Bronchial epithelial cell (primary cell): ENCODE data around the gene CILP. TPM values are rescaled to one million over a fixed set of nuclear protein-coding genes. Genes with fewer than 3 reads are reported as not detected.

ENCODE experiments used
- DNase-seq: peaks from one replicate; pipeline ENCODE4 v3.0.0-alpha.2; 2010; ENCODE audit warnings: low read depth
- FAIRE-seq: peaks from 2 replicates; lab custom pipeline; 2011; peaks lifted over from hg19 to GRCh38; lab: Jason Lieb, UNC
- H3K27me3 ChIP-seq: 2 replicates; pipeline ENCODE4 v1.5.1; 2011; ENCODE audit warnings: low read length; ENCODE audit not compliant: control insufficient read depth, insufficient read depth
- H3K36me3 ChIP-seq: 2 replicates; pipeline ENCODE4 v1.5.1; 2011; ENCODE audit warnings: low read length; ENCODE audit not compliant: control insufficient read depth, insufficient read depth
- H3K4me3 ChIP-seq: 2 replicates; pipeline ENCODE4 v1.5.1; 2011; ENCODE audit warnings: mild to moderate bottlenecking, low read depth, low read length, control low read depth
- total RNA-seq: library from RNA; depleted of rRNA; stranded (reverse); fragments of >200 nt; gene quantifications from 2 replicates; pipeline ENCODE4 v1.2.1, GENCODE V29; 2014
- TF ChIP-seq, protein P1 (sequence below): IDR thresholded peaks from 2 replicates; pipeline ENCODE4 v1.5.1; 2011; ENCODE audit warnings: mild to moderate bottlenecking, moderate library complexity, low read length, control low read depth, inconsistent platforms; ENCODE audit not compliant: insufficient read depth, severe bottlenecking

Gene CILP
- total RNA-seq, 1 donor from 2014 or later: under 0.01 TPM

DNA sequence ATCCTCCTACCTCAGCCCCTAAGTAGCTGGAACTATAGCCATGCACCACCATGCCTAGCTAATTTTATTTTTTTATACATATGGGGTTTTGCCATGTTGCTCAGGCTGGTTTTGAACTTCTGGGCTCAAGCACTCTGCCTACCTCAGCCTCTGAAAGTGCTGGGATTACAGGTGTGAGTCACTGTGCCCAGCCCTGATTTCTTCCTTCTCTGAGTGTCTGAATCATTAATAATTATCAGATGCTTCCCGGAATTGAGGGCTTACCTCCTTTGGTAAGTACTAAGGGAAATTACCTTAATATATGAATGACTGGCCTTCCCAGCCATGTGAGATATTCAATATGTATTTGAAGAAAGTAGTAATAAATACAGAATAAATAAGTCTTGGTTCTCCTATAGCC lies 33.4 kb downstream of the CILP start:
- DNase-seq (peak; percentile 90), FAIRE-seq (no peak)
- TF ChIP-seq, protein P1, sequence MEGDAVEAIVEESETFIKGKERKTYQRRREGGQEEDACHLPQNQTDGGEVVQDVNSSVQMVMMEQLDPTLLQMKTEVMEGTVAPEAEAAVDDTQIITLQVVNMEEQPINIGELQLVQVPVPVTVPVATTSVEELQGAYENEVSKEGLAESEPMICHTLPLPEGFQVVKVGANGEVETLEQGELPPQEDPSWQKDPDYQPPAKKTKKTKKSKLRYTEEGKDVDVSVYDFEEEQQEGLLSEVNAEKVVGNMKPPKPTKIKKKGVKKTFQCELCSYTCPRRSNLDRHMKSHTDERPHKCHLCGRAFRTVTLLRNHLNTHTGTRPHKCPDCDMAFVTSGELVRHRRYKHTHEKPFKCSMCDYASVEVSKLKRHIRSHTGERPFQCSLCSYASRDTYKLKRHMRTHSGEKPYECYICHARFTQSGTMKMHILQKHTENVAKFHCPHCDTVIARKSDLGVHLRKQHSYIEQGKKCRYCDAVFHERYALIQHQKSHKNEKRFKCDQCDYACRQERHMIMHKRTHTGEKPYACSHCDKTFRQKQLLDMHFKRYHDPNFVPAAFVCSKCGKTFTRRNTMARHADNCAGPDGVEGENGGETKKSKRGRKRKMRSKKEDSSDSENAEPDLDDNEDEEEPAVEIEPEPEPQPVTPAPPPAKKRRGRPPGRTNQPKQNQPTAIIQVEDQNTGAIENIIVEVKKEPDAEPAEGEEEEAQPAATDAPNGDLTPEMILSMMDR: no peak
- peaks cover 4% of the 10 kb centered on the region for H3K36me3 ChIP-seq
- H3K27me3 ChIP-seq: no peaks in the 10 kb centered on the region
- H3K4me3 ChIP-seq: no peak overlapping the region

DNA sequence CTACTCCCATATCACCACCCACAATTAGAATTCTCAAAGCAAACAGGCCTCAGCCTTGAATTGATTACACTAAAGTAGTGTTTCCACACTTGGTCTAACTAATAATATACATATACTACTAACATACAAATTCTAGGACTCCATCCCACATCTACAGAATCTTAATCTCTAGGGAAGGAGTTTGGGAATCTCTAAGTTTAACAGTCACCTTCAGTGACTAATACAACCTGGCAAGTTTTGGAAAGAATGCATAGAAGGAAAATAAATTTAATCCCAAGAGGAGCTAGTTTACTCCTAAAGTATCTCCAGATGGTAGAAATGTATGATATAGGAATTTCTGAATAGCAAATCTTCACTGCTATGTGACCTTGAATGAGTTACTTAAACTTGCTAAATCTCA lies 35.2 kb downstream of the CILP start:
- no peak for DNase-seq
- TF ChIP-seq, protein P1: no peak
- Histone ChIP-seq H3K27me3 (no peaks in the 10 kb centered on the region), H3K4me3 (no peak overlapping the region), H3K36me3 (peaks cover 6% of the 10 kb centered on the region)
- no peak for FAIRE-seq

- Histone ChIP-seq H3K27me3 (no peaks in the 10 kb centered on the region), H3K36me3 (peaks cover 6% of the 10 kb centered on the region), H3K4me3 (no peak overlapping the region)
- TF ChIP-seq, protein P1: no peak
- FAIRE-seq (no peak), DNase-seq (no peak)
Measured at GRCh38 chr15:65175511-65175910, 35.8 kb downstream of the CILP start.

DNA sequence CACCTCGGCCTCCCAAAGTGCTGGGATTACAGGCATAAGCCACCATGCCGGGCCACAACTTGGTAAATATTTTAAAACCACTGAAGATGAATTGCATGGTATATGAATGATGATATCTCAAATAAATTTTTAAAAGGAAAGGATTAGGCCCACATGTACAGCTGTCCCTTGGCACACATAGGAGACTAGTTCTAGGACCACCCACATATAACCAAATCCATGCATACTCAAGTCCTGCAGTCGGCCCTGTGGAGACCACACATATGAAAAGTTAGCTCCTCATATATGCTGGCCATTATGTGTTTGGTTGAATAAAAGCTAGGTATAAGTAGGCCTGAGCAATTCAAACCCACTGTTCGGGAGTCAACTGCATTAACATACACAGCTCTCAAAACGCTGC lies 36.8 kb downstream of the CILP start:
- Histone ChIP-seq H3K27me3 (no peaks in the 10 kb centered on the region), H3K36me3 (peaks cover 6% of the 10 kb centered on the region), H3K4me3 (no peak overlapping the region)
- TF ChIP-seq, protein P1: no peak
- no peak for FAIRE-seq
- no peak for DNase-seq

DNA sequence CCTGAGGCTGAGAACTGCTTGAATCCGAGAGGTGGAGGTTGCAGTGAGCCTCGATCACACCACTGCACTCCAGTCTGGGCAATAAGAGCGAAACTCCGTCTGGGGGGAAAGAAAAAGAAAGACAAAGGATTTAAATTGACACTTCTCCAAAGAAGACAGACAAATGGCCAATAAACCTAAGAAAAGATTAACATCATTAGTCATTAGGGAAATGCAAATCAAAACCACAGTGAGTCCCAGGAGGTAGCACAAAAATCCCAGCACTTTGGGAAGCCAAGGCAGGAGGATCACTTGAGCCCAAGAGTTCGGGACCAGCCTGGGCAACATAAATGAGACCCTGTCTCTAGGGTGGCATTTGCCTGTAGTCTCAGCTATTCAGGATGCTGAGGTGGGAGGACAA lies 38.7 kb downstream of the CILP start:
- FAIRE-seq (no peak), DNase-seq (no peak)
- no peak overlapping the region for H3K4me3 ChIP-seq
- H3K36me3 ChIP-seq: peaks cover 4% of the 10 kb centered on the region
- no peaks in the 10 kb centered on the region for H3K27me3 ChIP-seq
- TF ChIP-seq, protein P1: no peak

DNA sequence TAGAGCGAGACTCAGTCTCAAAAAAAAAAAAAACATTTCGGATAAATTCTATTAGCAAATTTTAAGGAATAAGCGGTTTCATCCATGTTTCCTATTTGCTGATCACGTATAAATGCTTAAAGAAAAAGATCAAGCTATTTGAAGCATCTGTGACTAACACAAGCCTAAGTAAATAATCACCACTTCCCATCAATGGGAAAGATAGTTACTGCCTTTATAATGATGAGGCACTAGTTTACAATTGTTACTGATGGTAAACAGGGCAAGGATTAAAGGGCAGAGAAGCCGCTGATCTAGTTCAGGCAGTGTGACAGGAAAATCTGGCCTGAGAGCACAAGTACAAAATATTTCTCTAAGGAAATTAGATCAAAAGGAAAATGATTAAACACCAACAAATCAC lies 39.8 kb downstream of the CILP start:
- FAIRE-seq: no peak
- DNase-seq: peak; percentile 16
- TF ChIP-seq, protein P1: no peak
- no peak overlapping the region for H3K4me3 ChIP-seq
- no peaks in the 10 kb centered on the region for H3K27me3 ChIP-seq
- H3K36me3 ChIP-seq: peaks cover 2% of the 10 kb centered on the region
